H1 (cell line): ENCODE measurements around the gene TCAP. TPM values are rescaled to one million over a fixed set of nuclear protein-coding genes. Genes with fewer than 3 reads are reported as not detected.

Source experiments
- SIN3A ChIP-seq, 2 experiments: IDR thresholded peaks in 1 of 2; conservative IDR thresholded peaks in 1 of 2; 2 replicates each; pipeline ENCODE4 v1.6.1; 2011 to 2012; ENCODE audit warnings: low read length in 2 of 2, improper control_type of control experiment in 1 of 2, low read depth in 1 of 2, mild to moderate bottlenecking in 1 of 2
- polyA plus RNA-seq, 7 experiments: library from polyadenylated mRNA; depleted of rRNA in 3 of 7; stranded (reverse) in 5 of 7; unstranded in 2 of 7; fragments of >200 nt in 5 of 7; fragments of 200-250 nt in 2 of 7; gene quantifications; 1 replicate in 5 of 7; 2 replicates in 1 of 7; 4 replicates in 1 of 7; pipeline versions ENCODE4 v1.2.1 to v1.2.3, GENCODE V29; 2011 to 2013; ENCODE audit warnings: missing spikeins in 2 of 7, mixed read lengths in 2 of 7
- total RNA-seq: library from RNA; stranded (reverse); fragmentation: NEBNext Ultra II Directional; extraction: Animal tissue kit (Norgen Biotek cat#: 25700); gene quantifications from 2 replicates; pipeline ENCODE4 v1.2.1, GENCODE V29; 2021

The TCAP gene
- total and polyA plus RNA-seq, 2 of the 8 experiments (the other 6 are each of a cell fraction or from before 2014, with no cell fraction given), result 0.82 to 1.4 TPM

- no peak for TF ChIP-seq SIN3A (conservative IDR thresholded peaks at IDR 0.05 in 1 of 2, IDR thresholded peaks at IDR 0.05 in 1 of 2; ENCODE audit: low read depth in 1 of 2, low read length in 2 of 2)
These were observed 19.4 kb downstream of the TCAP start (continued) for GRCh38 chr17:39684369-39685192.
